Tibial nerve (tissue), 4 donors: ENCODE measurements around the gene FOXK1. TPM values are rescaled to one million over a fixed set of nuclear protein-coding genes. Genes with fewer than 3 reads are reported as not detected.
"Not testable (repeated sequence)": the region's sequence is repeated elsewhere in the genome, so short reads cannot be mapped to it uniquely, and the experiment has no call there.

Source experiments
- DNase-seq, 2 donors: peaks; one replicate each; pipeline ENCODE4 v3.0.0-alpha.2; 2019; ENCODE audit warnings: low spot score in 2 of 2
- H3K27ac ChIP-seq, 4 donors: fragments of 200-600 bp; sonication (generic) in 3 of 4; one replicate each; pipeline ENCODE4 v1.5.1; 2017 to 2019; ENCODE audit warnings: mild to moderate bottlenecking in 1 of 4
- H3K27me3 ChIP-seq, 2 donors: fragments of 200-600 bp; sonication (generic) in 1 of 2; one replicate each; pipeline versions ENCODE4 v1.5.1 to v1.6.0; 2017 to 2019
- H3K36me3 ChIP-seq, 3 donors: fragments of 200-600 bp; sonication (generic); one replicate each; pipeline ENCODE4 v1.5.1; 2018 to 2019
- H3K4me1 ChIP-seq, 4 donors: fragments of 200-600 bp; sonication (generic) in 3 of 4; one replicate each; pipeline ENCODE4 v1.5.1; 2017 to 2019
- H3K4me3 ChIP-seq, 4 donors: fragments of 200-600 bp; sonication (generic) in 3 of 4; one replicate each; pipeline ENCODE4 v1.5.1; 2017 to 2019; ENCODE audit warnings: mild to moderate bottlenecking in 1 of 4, moderate library complexity in 1 of 4
- H3K9me3 ChIP-seq, 4 donors: fragments of 200-600 bp; sonication (generic) in 3 of 4; one replicate each; pipeline ENCODE4 v1.5.1; 2017 to 2019
- EP300 ChIP-seq, 2 donors: sonication (generic); formaldehyde crosslinking; IDR thresholded peaks; one replicate each; pipeline ENCODE4 v1.6.1; 2017; ENCODE audit warnings: antibody characterized with exemption in 2 of 2, mild to moderate bottlenecking in 1 of 2
- POLR2A ChIP-seq, 2 donors: fragments of 450-650 bp; IDR thresholded peaks; one replicate each; pipeline ENCODE4 v1.6.1; 2017; ENCODE audit warnings: antibody characterized with exemption in 2 of 2, mild to moderate bottlenecking in 2 of 2, moderate library complexity in 2 of 2
- WGBS, 2 donors: methylation state at CpG; one replicate each; pipeline ENCODE4 v1.1.5; 2018; 5-methylcytosine and 5-hydroxymethylcytosine counted together
- total RNA-seq, 4 donors: library from RNA; depleted of rRNA; stranded (reverse); fragments of >200 nt; gene quantifications; one replicate each; pipeline ENCODE4 v1.1.0, GENCODE V29; 2016
- TF ChIP-seq, protein P1 (sequence below), 5 experiments: fragments of 200-600 bp in 3 of 5; fragments of 450-650 bp in 2 of 5; sonication (generic) in 3 of 5; IDR thresholded peaks; one replicate each; pipeline ENCODE4 v1.5.1; 2016 to 2019; ENCODE audit warnings: antibody characterized with exemption in 5 of 5, mild to moderate bottlenecking in 3 of 5, moderate library complexity in 2 of 5

The FOXK1 gene
- total RNA-seq, 4 donors from 2014 or later, result 24.5 to 47.3 (median 26.4) TPM

- TF ChIP-seq, protein P1, sequence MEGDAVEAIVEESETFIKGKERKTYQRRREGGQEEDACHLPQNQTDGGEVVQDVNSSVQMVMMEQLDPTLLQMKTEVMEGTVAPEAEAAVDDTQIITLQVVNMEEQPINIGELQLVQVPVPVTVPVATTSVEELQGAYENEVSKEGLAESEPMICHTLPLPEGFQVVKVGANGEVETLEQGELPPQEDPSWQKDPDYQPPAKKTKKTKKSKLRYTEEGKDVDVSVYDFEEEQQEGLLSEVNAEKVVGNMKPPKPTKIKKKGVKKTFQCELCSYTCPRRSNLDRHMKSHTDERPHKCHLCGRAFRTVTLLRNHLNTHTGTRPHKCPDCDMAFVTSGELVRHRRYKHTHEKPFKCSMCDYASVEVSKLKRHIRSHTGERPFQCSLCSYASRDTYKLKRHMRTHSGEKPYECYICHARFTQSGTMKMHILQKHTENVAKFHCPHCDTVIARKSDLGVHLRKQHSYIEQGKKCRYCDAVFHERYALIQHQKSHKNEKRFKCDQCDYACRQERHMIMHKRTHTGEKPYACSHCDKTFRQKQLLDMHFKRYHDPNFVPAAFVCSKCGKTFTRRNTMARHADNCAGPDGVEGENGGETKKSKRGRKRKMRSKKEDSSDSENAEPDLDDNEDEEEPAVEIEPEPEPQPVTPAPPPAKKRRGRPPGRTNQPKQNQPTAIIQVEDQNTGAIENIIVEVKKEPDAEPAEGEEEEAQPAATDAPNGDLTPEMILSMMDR (IDR thresholded peaks at IDR 0.05), result no peak
- TF ChIP-seq EP300 (IDR thresholded peaks at IDR 0.05), result no peak
- TF ChIP-seq POLR2A (IDR thresholded peaks at IDR 0.05), result peak in 1 of 2 donors; percentile 19
- DNase-seq, result no peak
- Histone ChIP-seq H3K4me3 (peak overlapping the region; percentile 57 to 83 (median 68)), H3K36me3 (no peaks in the 10 kb centered on the region), H3K27ac (peak overlapping the region; percentile 83 to 95 (median 90)), H3K4me1 (peaks cover 0 to 16% (median 2%) of the 10 kb centered on the region in 4 donors), H3K27me3 (no peaks in the 10 kb centered on the region), H3K9me3 (no peaks in the 10 kb centered on the region)
- 36 to 56% methylated on average over 9 to 15 of the region's 18 CpGs for WGBS, 2 donors
Measured at GRCh38 chr7:4641091-4641666, 40.9 kb upstream of the FOXK1 start.

- Histone ChIP-seq H3K9me3 (no peaks in the 10 kb centered on the region), H3K27ac (peak overlapping the region; percentile 83 to 95 (median 90)), H3K4me3 (peak overlapping the region; percentile 57 to 83 (median 68)), H3K4me1 (peaks cover 0 to 16% (median 2%) of the 10 kb centered on the region in 4 donors), H3K36me3 (no peaks in the 10 kb centered on the region), H3K27me3 (no peaks in the 10 kb centered on the region)
- DNase-seq, result peak; percentile 91 to 94
- WGBS, 2 donors, result 1% methylated on average over 29 to 56 of the region's 103 CpGs
- TF ChIP-seq, protein P1 (IDR thresholded peaks at IDR 0.05), result peak; percentile 54 to 94 (median 80)
- peak in 1 of 2 donors; percentile 84 for TF ChIP-seq EP300 (IDR thresholded peaks at IDR 0.05)
- peak; percentile 71 to 80 for TF ChIP-seq POLR2A (IDR thresholded peaks at IDR 0.05)
Measured at GRCh38 chr7:4641667-4642467, 40.2 kb upstream of the FOXK1 start.

- H3K27me3 ChIP-seq, result no peaks in the 10 kb centered on the region
- H3K4me3 ChIP-seq, result peak overlapping the region; percentile 57 to 83 (median 68)
- peaks cover 0 to 16% (median 2%) of the 10 kb centered on the region in 4 donors for H3K4me1 ChIP-seq
- no peak for DNase-seq
- TF ChIP-seq, protein P1 (IDR thresholded peaks at IDR 0.05), result no peak
- TF ChIP-seq POLR2A (IDR thresholded peaks at IDR 0.05), result no peak
- TF ChIP-seq EP300 (IDR thresholded peaks at IDR 0.05), result no peak
- H3K9me3 ChIP-seq, result no peaks in the 10 kb centered on the region
- 60 to 64% methylated on average over 20 of the region's 20 CpGs for WGBS, 2 donors
- peak overlapping the region; percentile 83 to 95 (median 90) for H3K27ac ChIP-seq
- no peaks in the 10 kb centered on the region for H3K36me3 ChIP-seq
Measured at GRCh38 chr7:4642468-4643203, 39.5 kb upstream of the FOXK1 start.

- not testable (repeated sequence) for DNase-seq, H3K27me3 ChIP-seq, H3K27ac ChIP-seq, H3K36me3 ChIP-seq, H3K9me3 ChIP-seq, H3K4me3 ChIP-seq
- 91 to 97% methylated on average over 5 of the region's 5 CpGs for WGBS, 2 donors
- H3K4me1 ChIP-seq, result peaks cover 0 to 16% (median 2%) of the 10 kb centered on the region in 4 donors
Measured at GRCh38 chr7:4643204-4643471, 39.0 kb upstream of the FOXK1 start.

DNA sequence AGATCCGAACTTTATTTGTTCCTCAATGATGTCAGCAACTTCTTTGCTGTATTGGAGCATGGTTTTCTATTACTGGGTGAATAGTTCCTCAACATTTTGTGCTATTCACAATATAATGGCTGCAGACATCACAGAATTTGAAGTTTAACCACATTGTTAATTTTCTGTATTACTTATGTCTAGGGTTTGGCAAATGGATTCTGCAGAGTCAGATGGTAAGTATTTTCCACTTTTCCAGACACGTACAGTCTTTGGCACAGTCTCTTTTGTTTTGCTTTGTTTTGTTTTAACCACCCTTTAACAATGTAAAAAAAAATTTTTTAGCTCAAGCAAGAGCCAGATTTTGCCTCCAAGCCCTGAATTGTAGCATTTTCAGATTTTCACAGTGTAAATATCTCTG, 36.8 kb upstream of the FOXK1 start:
- WGBS, 2 donors, result 50 to 63% methylated on average over 2 of the region's 2 CpGs
- H3K36me3 ChIP-seq, result no peaks in the 10 kb centered on the region
- no peak for TF ChIP-seq POLR2A (IDR thresholded peaks at IDR 0.05)
- TF ChIP-seq, protein P1 (IDR thresholded peaks at IDR 0.05), result no peak
- no peak for TF ChIP-seq EP300 (IDR thresholded peaks at IDR 0.05)
- no peaks in the 10 kb centered on the region for H3K9me3 ChIP-seq
- H3K27ac ChIP-seq, result no peak overlapping the region
- H3K4me3 ChIP-seq, result no peak overlapping the region
- DNase-seq, result no peak
- no peaks in the 10 kb centered on the region for H3K27me3 ChIP-seq
- peaks cover 0 to 16% (median 2%) of the 10 kb centered on the region in 4 donors for H3K4me1 ChIP-seq
